ENCODE measurements around the gene PBX1. TPM values are rescaled to one million over a fixed set of nuclear protein-coding genes. Genes with fewer than 3 reads are reported as not detected.

The PBX1 gene
- total and polyA plus RNA-seq, 2 experiments from 2014 or later: 9.7 to 38.8 TPM

DNA sequence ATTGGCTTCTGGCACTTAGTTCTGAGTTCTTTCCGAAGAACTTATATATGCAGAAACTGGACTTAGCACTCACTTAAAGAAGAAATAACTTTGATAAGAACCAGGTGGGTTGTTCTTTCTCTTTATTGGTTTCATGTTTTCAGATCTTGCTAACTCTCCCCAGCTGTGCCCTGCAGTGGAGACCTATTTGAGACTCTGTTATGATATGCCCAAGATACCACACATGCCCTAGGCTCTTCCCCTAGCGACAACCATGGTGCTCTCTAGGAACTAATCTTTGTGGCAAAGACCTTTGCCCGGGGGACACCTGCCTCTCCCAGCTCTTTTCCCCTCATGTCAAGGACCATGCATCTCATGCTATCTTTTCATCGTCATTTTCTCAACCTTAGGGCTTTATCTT, 128.8 kb downstream of the PBX1 start:
- no peaks in the 10 kb centered on the region; the same call in 1 of the 2 replicates for H3K79me2 ChIP-seq (ENCODE audit: insufficient read depth)
- in situ Hi-C loops (cut with MboI): no loop called here
- H3K4me3 ChIP-seq: no peak overlapping the region
- 0 out of 2 replicates have a peak, but pooled peaks cover 4% of the 10 kb centered on the region for H3K36me3 ChIP-seq (ENCODE audit: low read depth)
- H4K20me1 ChIP-seq (ENCODE audit: insufficient read depth): no peaks in the 10 kb centered on the region
- H3K4me2 ChIP-seq (ENCODE audit: unreplicated experiment): no peak overlapping the region
- H3K9ac ChIP-seq: no peak overlapping the region
- 97 to 99% methylated on average over 4 of the region's 4 CpGs for WGBS, 2 experiments (ENCODE audit: low coverage in 1 of 2, low lambda C conversion rate in 2 of 2, missing lambda C conversion rate in 2 of 2)
- H3K9me3 ChIP-seq (ENCODE audit: low read depth): no peaks in the 10 kb centered on the region
- no peaks in the 10 kb centered on the region for H3K27me3 ChIP-seq (replicated peaks; ENCODE audit: insufficient read depth)
- H3K4me1 ChIP-seq (ENCODE audit: insufficient read depth): no peaks in the 10 kb centered on the region
- no peak overlapping the region for H2AFZ ChIP-seq
- DNase-seq: no peak
- no peak overlapping the region for H3K27ac ChIP-seq
- no peaks in the 10 kb centered on the region for H3F3A ChIP-seq (ENCODE audit: insufficient read depth)
- TF ChIP-seq EZH2phosphoT487 (IDR thresholded peaks at IDR 0.05; ENCODE audit: insufficient read depth, low read depth): no peak
- TF ChIP-seq EZH2 (IDR thresholded peaks at IDR 0.05; ENCODE audit: insufficient read depth, poor library complexity, severe bottlenecking): no peak
- H3K9me2 ChIP-seq (ENCODE audit: insufficient read depth): peaks cover 7% of the 10 kb centered on the region; the same call in 1 of the 2 replicates

DNA sequence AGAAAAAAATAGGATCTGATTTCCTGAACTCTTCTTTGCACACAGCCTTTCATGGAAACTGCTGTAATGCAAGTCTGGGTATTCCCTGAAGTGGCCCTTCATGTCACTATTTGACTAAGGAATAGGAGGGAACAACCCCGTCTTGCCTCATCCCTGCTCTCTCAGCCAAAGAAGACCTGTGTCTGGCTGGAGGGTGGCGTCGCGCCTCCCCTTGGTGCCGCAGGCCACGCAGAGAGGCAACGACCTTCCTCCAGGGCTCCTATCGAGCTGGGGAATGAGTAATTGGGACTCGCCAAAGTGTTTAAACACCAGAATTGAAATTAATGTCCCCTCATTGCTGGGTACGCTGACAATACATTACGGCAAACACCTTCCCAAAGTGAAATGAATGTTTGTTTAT, 129.8 kb downstream of the PBX1 start:
- Histone ChIP-seq H3K4me2 (ENCODE audit: unreplicated experiment) (no peak overlapping the region), H3K9me3 (ENCODE audit: low read depth) (no peaks in the 10 kb centered on the region)

DNA sequence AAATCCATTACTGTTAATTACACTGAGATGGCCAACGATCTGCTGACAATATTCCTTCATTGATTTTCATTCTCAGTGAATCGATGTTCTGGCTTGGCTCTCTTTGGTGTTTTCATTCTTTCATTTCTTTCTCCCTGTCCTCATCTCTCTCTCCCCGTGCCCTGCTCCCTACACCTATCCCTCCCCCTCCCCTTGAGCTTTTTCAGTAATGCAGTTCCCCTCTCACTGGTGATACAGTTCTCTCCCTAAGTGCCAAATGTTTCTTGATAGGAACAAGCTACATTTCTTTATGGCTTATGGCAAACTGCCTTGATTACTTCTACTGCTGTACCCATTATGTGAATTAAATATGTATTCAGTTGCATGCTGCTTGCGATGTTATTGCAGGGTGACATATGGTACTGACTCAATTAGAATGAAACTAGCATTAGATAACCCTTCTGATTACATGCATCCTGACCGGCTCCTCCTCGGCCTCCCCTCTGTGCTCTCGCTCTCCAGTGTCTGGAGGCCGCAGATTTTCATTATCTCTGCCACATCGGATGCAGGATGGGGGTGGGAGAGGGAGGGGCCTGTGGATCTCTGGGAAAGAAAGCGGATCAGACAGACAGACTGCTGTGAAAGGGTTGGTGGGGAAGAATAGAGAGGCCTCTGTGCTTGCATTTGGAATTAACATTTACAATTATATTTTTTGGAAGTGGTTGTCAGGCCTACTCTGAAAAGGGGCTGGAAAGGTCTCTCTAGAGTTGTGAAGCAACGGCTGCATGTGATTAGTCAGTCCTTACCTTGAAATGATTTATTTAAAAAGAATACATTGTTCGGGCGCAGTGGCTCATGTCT, 130.9 kb downstream of the PBX1 start:
- WGBS, 2 experiments (ENCODE audit: low coverage in 1 of 2, low lambda C conversion rate in 2 of 2, missing lambda C conversion rate in 2 of 2): 83 to 86% methylated on average over 13 of the region's 13 CpGs
- Histone ChIP-seq H3K4me2 (ENCODE audit: unreplicated experiment) (no peak overlapping the region), H4K20me1 (ENCODE audit: insufficient read depth) (no peaks in the 10 kb centered on the region), H3K27ac (no peak overlapping the region), H3K27me3 (replicated peaks; ENCODE audit: insufficient read depth) (no peaks in the 10 kb centered on the region), H2AFZ (no peak overlapping the region), H3K4me3 (no peak overlapping the region), H3K79me2 (ENCODE audit: insufficient read depth) (no peaks in the 10 kb centered on the region; the same call in 1 of the 2 replicates), H3K36me3 (ENCODE audit: low read depth) (0 out of 2 replicates have a peak, but pooled peaks cover 3% of the 10 kb centered on the region), H3K9me3 (ENCODE audit: low read depth) (no peaks in the 10 kb centered on the region), H3K9ac (no peak overlapping the region), H3K9me2 (ENCODE audit: insufficient read depth) (peaks cover 7% of the 10 kb centered on the region; the same call in 1 of the 2 replicates), H3F3A (ENCODE audit: insufficient read depth) (no peaks in the 10 kb centered on the region), H3K4me1 (ENCODE audit: insufficient read depth) (no peaks in the 10 kb centered on the region)
- DNase-seq: no peak
- in situ Hi-C loops (cut with MboI): no loop called here
- no peak for TF ChIP-seq EZH2phosphoT487 (IDR thresholded peaks at IDR 0.05; ENCODE audit: insufficient read depth, low read depth)
- TF ChIP-seq EZH2 (IDR thresholded peaks at IDR 0.05; ENCODE audit: insufficient read depth, poor library complexity, severe bottlenecking): no peak

More for the DNA sequence above, 129.8 kb downstream of the PBX1 start:
- TF ChIP-seq EZH2phosphoT487 (IDR thresholded peaks at IDR 0.05; ENCODE audit: insufficient read depth, low read depth) (no peak), EZH2 (IDR thresholded peaks at IDR 0.05; ENCODE audit: insufficient read depth, poor library complexity, severe bottlenecking) (no peak)
- no peaks in the 10 kb centered on the region for H3K27me3 ChIP-seq (replicated peaks; ENCODE audit: insufficient read depth)
- no peak overlapping the region for H3K4me3 ChIP-seq
- H3K79me2 ChIP-seq (ENCODE audit: insufficient read depth): no peaks in the 10 kb centered on the region; the same call in 1 of the 2 replicates
- DNase-seq: no peak
- 0 out of 2 replicates have a peak, but pooled peaks cover 4% of the 10 kb centered on the region for H3K36me3 ChIP-seq (ENCODE audit: low read depth)
- peaks cover 7% of the 10 kb centered on the region; the same call in 1 of the 2 replicates for H3K9me2 ChIP-seq (ENCODE audit: insufficient read depth)
- in situ Hi-C loops (cut with MboI): no loop called here
- WGBS, 2 experiments (ENCODE audit: low coverage in 1 of 2, low lambda C conversion rate in 2 of 2, missing lambda C conversion rate in 2 of 2): 95 to 97% methylated on average over 11 of the region's 11 CpGs
- H3K9ac ChIP-seq: no peak overlapping the region
- H3K4me1 ChIP-seq (ENCODE audit: insufficient read depth): no peaks in the 10 kb centered on the region
- no peak overlapping the region for H2AFZ ChIP-seq
- no peaks in the 10 kb centered on the region for H3F3A ChIP-seq (ENCODE audit: insufficient read depth)
- no peak overlapping the region for H3K27ac ChIP-seq
- no peaks in the 10 kb centered on the region for H4K20me1 ChIP-seq (ENCODE audit: insufficient read depth)

DNA sequence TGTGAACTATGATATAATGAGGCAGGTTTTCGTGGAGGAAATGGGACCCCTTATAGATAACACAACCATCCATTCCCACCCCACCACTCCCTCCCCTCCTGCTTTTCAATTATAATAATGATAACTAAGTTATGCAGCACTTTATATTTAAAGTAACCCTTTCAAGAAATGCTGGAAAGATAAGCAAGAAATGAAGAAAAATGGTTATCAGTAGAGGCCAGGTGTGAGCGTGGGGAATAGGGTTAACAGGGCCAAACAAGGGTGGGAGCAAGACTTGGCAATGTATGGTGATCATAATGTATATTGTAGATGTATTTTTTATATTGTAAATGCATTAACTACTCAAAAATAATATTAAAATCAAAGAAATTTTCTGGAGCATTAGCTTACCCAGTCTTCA, 133.4 kb downstream of the PBX1 start:
- Histone ChIP-seq H3K9me3 (ENCODE audit: low read depth) (no peaks in the 10 kb centered on the region), H3K27me3 (replicated peaks; ENCODE audit: insufficient read depth) (no peaks in the 10 kb centered on the region), H3K27ac (no peak overlapping the region), H3K9me2 (ENCODE audit: insufficient read depth) (peaks cover 12% of the 10 kb centered on the region; the same call in 1 of the 2 replicates), H3K4me1 (ENCODE audit: insufficient read depth) (peaks cover 15% of the 10 kb centered on the region), H3K79me2 (ENCODE audit: insufficient read depth) (peaks cover under 1% of the 10 kb centered on the region; the same call in 1 of the 2 replicates), H3K9ac (no peak overlapping the region), H3K36me3 (ENCODE audit: low read depth) (0 out of 2 replicates have a peak, but pooled peaks cover 3% of the 10 kb centered on the region), H3K4me2 (ENCODE audit: unreplicated experiment) (no peak overlapping the region), H2AFZ (no peak overlapping the region), H4K20me1 (ENCODE audit: insufficient read depth) (no peaks in the 10 kb centered on the region), H3F3A (ENCODE audit: insufficient read depth) (peaks cover 19% of the 10 kb centered on the region; the same call in 1 of the 2 replicates), H3K4me3 (no peak overlapping the region)
- in situ Hi-C loops (cut with MboI): no loop called here
- no peak for DNase-seq
- WGBS, 2 experiments (ENCODE audit: low coverage in 1 of 2, low lambda C conversion rate in 2 of 2, missing lambda C conversion rate in 2 of 2): 94 to 100% methylated on average over 2 of the region's 2 CpGs
- no peak for TF ChIP-seq EZH2 (IDR thresholded peaks at IDR 0.05; ENCODE audit: insufficient read depth, poor library complexity, severe bottlenecking)
- no peak for TF ChIP-seq EZH2phosphoT487 (IDR thresholded peaks at IDR 0.05; ENCODE audit: insufficient read depth, low read depth)
